Measurements from ENCODE around the gene TMEM25.

The TMEM25 gene

GRCh38 chr11:118532091-118532490, 1.1 kb downstream of the TMEM25 start:
- Histone ChIP-seq H3K27ac (ENCODE audit: low read depth, low read length) (no peak overlapping the region), H3K4me3 (ENCODE audit: low read depth, low read length) (peak overlapping the region; percentile 78), H3K27me3 (ENCODE audit: control insufficient read depth, insufficient read depth, low read length) (no peaks in the 10 kb centered on the region; the same call in 1 of the 2 replicates), H3K9ac (ENCODE audit: low read length) (no peak overlapping the region), H3K36me3 (ENCODE audit: control insufficient read depth, insufficient read depth, low read length) (peaks cover 10% of the 10 kb centered on the region; the same call in 1 of the 2 replicates), H3K4me1 (ENCODE audit: control insufficient read depth, insufficient read depth, low read length) (peaks cover 13% of the 10 kb centered on the region; the same call in 1 of the 2 replicates), H3K9me3 (ENCODE audit: control insufficient read depth, insufficient read depth, low read depth, low read length) (no peaks in the 10 kb centered on the region)

- no peaks in the 10 kb centered on the region for H3K9me3 ChIP-seq (ENCODE audit: control insufficient read depth, insufficient read depth, low read depth, low read length)
- no peak overlapping the region for H3K4me3 ChIP-seq (ENCODE audit: low read depth, low read length)
- 0 out of 2 replicates have a peak, but pooled peaks cover 10% of the 10 kb centered on the region for H3K4me1 ChIP-seq (ENCODE audit: control insufficient read depth, insufficient read depth, low read length)
- peaks cover 10% of the 10 kb centered on the region; the same call in 1 of the 2 replicates for H3K36me3 ChIP-seq (ENCODE audit: control insufficient read depth, insufficient read depth, low read length)
- H3K27me3 ChIP-seq (ENCODE audit: control insufficient read depth, insufficient read depth, low read length), result no peaks in the 10 kb centered on the region; the same call in 1 of the 2 replicates
- no peak overlapping the region for H3K9ac ChIP-seq (ENCODE audit: low read length)
- H3K27ac ChIP-seq (ENCODE audit: low read depth, low read length), result no peak overlapping the region
Measured at GRCh38 chr11:118532852-118533768, 2.1 kb downstream of the TMEM25 start.

GRCh38 chr11:118533769-118534729, 3.1 kb downstream of the TMEM25 start:
- Histone ChIP-seq H3K27ac (ENCODE audit: low read depth, low read length) (no peak overlapping the region), H3K9me3 (ENCODE audit: control insufficient read depth, insufficient read depth, low read depth, low read length) (no peaks in the 10 kb centered on the region), H3K27me3 (ENCODE audit: control insufficient read depth, insufficient read depth, low read length) (no peaks in the 10 kb centered on the region; the same call in 1 of the 2 replicates), H3K4me3 (ENCODE audit: low read depth, low read length) (no peak overlapping the region), H3K36me3 (ENCODE audit: control insufficient read depth, insufficient read depth, low read length) (peaks cover 10% of the 10 kb centered on the region; the same call in 1 of the 2 replicates), H3K9ac (ENCODE audit: low read length) (no peak overlapping the region), H3K4me1 (ENCODE audit: control insufficient read depth, insufficient read depth, low read length) (0 out of 2 replicates have a peak, but pooled peaks cover 10% of the 10 kb centered on the region)

GRCh38 chr11:118535261-118535660, 4.3 kb downstream of the TMEM25 start:
- peaks cover 10% of the 10 kb centered on the region; the same call in 1 of the 2 replicates for H3K36me3 ChIP-seq (ENCODE audit: control insufficient read depth, insufficient read depth, low read length)
- H3K9ac ChIP-seq (ENCODE audit: low read length), result no peak overlapping the region
- no peaks in the 10 kb centered on the region for H3K9me3 ChIP-seq (ENCODE audit: control insufficient read depth, insufficient read depth, low read depth, low read length)
- no peaks in the 10 kb centered on the region; the same call in 1 of the 2 replicates for H3K27me3 ChIP-seq (ENCODE audit: control insufficient read depth, insufficient read depth, low read length)
- H3K4me3 ChIP-seq (ENCODE audit: low read depth, low read length), result no peak overlapping the region
- no peaks in the 10 kb centered on the region for H3K4me1 ChIP-seq (ENCODE audit: control insufficient read depth, insufficient read depth, low read length)
- no peak overlapping the region for H3K27ac ChIP-seq (ENCODE audit: low read depth, low read length)

- Histone ChIP-seq H3K9ac (ENCODE audit: low read length) (no peak overlapping the region), H3K4me1 (ENCODE audit: control insufficient read depth, insufficient read depth, low read length) (no peaks in the 10 kb centered on the region), H3K9me3 (ENCODE audit: control insufficient read depth, insufficient read depth, low read depth, low read length) (no peaks in the 10 kb centered on the region), H3K27ac (ENCODE audit: low read depth, low read length) (no peak overlapping the region), H3K27me3 (ENCODE audit: control insufficient read depth, insufficient read depth, low read length) (no peaks in the 10 kb centered on the region), H3K4me3 (ENCODE audit: low read depth, low read length) (no peak overlapping the region), H3K36me3 (ENCODE audit: control insufficient read depth, insufficient read depth, low read length) (peaks cover 13% of the 10 kb centered on the region)
Measured at GRCh38 chr11:118536726-118537125, 5.7 kb downstream of the TMEM25 start.

- no peaks in the 10 kb centered on the region for H3K27me3 ChIP-seq (ENCODE audit: control insufficient read depth, insufficient read depth, low read length)
- no peaks in the 10 kb centered on the region for H3K4me1 ChIP-seq (ENCODE audit: control insufficient read depth, insufficient read depth, low read length)
- H3K36me3 ChIP-seq (ENCODE audit: control insufficient read depth, insufficient read depth, low read length), result peaks cover 16% of the 10 kb centered on the region
- no peak overlapping the region for H3K9ac ChIP-seq (ENCODE audit: low read length)
- no peak overlapping the region for H3K27ac ChIP-seq (ENCODE audit: low read depth, low read length)
- no peaks in the 10 kb centered on the region for H3K9me3 ChIP-seq (ENCODE audit: control insufficient read depth, insufficient read depth, low read depth, low read length)
- no peak overlapping the region for H3K4me3 ChIP-seq (ENCODE audit: low read depth, low read length)
Measured at GRCh38 chr11:118537409-118537980, 6.5 kb downstream of the TMEM25 start.

- Histone ChIP-seq H3K9me3 (ENCODE audit: control insufficient read depth, insufficient read depth, low read depth, low read length) (no peaks in the 10 kb centered on the region), H3K9ac (ENCODE audit: low read length) (no peak overlapping the region), H3K36me3 (ENCODE audit: control insufficient read depth, insufficient read depth, low read length) (peaks cover 19% of the 10 kb centered on the region)
Measured at GRCh38 chr11:118544010-118544646, 13.1 kb downstream of the TMEM25 start.

GRCh38 chr11:118544647-118545010, 13.6 kb downstream of the TMEM25 start:
- Histone ChIP-seq H3K36me3 (ENCODE audit: control insufficient read depth, insufficient read depth, low read length) (peaks cover 19% of the 10 kb centered on the region), H3K27ac (ENCODE audit: low read depth, low read length) (no peak overlapping the region), H3K4me1 (ENCODE audit: control insufficient read depth, insufficient read depth, low read length) (no peaks in the 10 kb centered on the region), H3K4me3 (ENCODE audit: low read depth, low read length) (no peak overlapping the region), H3K27me3 (ENCODE audit: control insufficient read depth, insufficient read depth, low read length) (no peaks in the 10 kb centered on the region), H3K9ac (ENCODE audit: low read length) (no peak overlapping the region), H3K9me3 (ENCODE audit: control insufficient read depth, insufficient read depth, low read depth, low read length) (no peaks in the 10 kb centered on the region)

More at GRCh38 chr11:118544010-118544646, 13.1 kb downstream of the TMEM25 start:
- H3K4me1 ChIP-seq (ENCODE audit: control insufficient read depth, insufficient read depth, low read length), result no peaks in the 10 kb centered on the region
- H3K27ac ChIP-seq (ENCODE audit: low read depth, low read length), result no peak overlapping the region
- H3K27me3 ChIP-seq (ENCODE audit: control insufficient read depth, insufficient read depth, low read length), result no peaks in the 10 kb centered on the region
- H3K4me3 ChIP-seq (ENCODE audit: low read depth, low read length), result no peak overlapping the region

- Histone ChIP-seq H3K9ac (ENCODE audit: low read length) (no peak overlapping the region), H3K4me1 (ENCODE audit: control insufficient read depth, insufficient read depth, low read length) (no peaks in the 10 kb centered on the region), H3K9me3 (ENCODE audit: control insufficient read depth, insufficient read depth, low read depth, low read length) (no peaks in the 10 kb centered on the region), H3K36me3 (ENCODE audit: control insufficient read depth, insufficient read depth, low read length) (peaks cover 19% of the 10 kb centered on the region), H3K27ac (ENCODE audit: low read depth, low read length) (no peak overlapping the region), H3K4me3 (ENCODE audit: low read depth, low read length) (no peak overlapping the region), H3K27me3 (ENCODE audit: control insufficient read depth, insufficient read depth, low read length) (no peaks in the 10 kb centered on the region)
Measured at GRCh38 chr11:118545533-118545932, 14.5 kb downstream of the TMEM25 start.

GRCh38 chr11:118547132-118547531, 16.1 kb downstream of the TMEM25 start:
- H3K27me3 ChIP-seq (ENCODE audit: control insufficient read depth, insufficient read depth, low read length), result no peaks in the 10 kb centered on the region
- H3K4me3 ChIP-seq (ENCODE audit: low read depth, low read length), result no peak overlapping the region
- no peaks in the 10 kb centered on the region for H3K4me1 ChIP-seq (ENCODE audit: control insufficient read depth, insufficient read depth, low read length)
- no peak overlapping the region for H3K27ac ChIP-seq (ENCODE audit: low read depth, low read length)
- no peaks in the 10 kb centered on the region for H3K9me3 ChIP-seq (ENCODE audit: control insufficient read depth, insufficient read depth, low read depth, low read length)
- H3K9ac ChIP-seq (ENCODE audit: low read length), result no peak overlapping the region
- peaks cover 19% of the 10 kb centered on the region for H3K36me3 ChIP-seq (ENCODE audit: control insufficient read depth, insufficient read depth, low read length)

Data from HUES6 (cell line).